SH-SY5Y (cell line): Measurements from ENCODE around the gene SORCS1.

Source experiments
- GATA2 ChIP-seq: IDR thresholded peaks from 2 replicates; pipeline ENCODE4 v1.6.1; 2011; ENCODE audit warnings: mild to moderate bottlenecking, low read depth, low read length
- GATA3 ChIP-seq: IDR thresholded peaks from 2 replicates; pipeline ENCODE4 v1.6.1; 2011; ENCODE audit warnings: low read depth, mild to moderate bottlenecking, low read length, moderate library complexity

DNA sequence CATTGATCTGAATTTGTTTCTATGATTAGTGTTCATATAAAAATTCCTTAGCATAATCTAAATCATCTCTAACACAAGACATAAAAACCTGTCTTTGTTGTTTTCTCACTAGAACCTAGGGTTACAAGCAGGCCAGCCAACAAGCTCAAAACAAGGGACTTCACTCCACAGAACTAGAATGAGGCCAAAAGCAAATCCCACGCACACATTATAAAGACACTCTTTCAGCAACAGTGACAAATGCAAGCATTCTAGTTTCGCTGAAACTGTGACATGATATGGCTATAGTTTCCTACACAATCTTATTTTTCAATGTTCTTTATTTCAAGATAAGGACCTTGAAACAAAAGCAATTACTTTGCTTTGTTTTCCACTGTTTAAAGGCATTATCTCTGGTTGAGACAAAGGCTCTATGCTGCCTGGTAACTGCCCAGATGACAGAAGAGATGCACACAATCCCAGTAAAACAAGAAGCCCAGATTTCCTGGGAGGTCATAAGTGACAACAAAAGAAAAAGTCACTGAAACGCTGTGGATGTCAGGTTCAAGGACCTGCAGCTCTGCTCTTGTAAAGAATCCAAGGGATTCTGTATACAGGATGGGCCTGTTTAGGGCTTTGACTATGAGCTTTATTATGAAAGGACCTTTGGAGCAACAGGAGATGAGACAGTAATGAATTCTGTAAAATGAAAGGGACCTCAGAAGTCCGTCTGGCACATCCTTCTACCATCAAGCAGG lies 105.3 kb downstream of the SORCS1 start:
- TF ChIP-seq GATA2 (no peak), GATA3 (no peak)
